Effector memory CD4-positive, alpha-beta T cell (primary cell): ENCODE data around the gene DMAC2L.
"Not testable (repeated sequence)": the region's sequence is repeated elsewhere in the genome, so short reads cannot be mapped to it uniquely, and the experiment has no call there.

ENCODE experiments used
- DNase-seq, 3 donors: peaks; one replicate each; pipeline ENCODE4 v3.0.0-alpha.2; 2020
- H3K27ac ChIP-seq: 2 replicates; pipeline ENCODE4 v1.7.0; 2013; ENCODE audit warnings: mild to moderate bottlenecking, low read length, moderate library complexity; ENCODE audit not compliant: insufficient read depth, poor library complexity, severe bottlenecking
- H3K27me3 ChIP-seq: replicated peaks from 2 replicates; pipeline ENCODE4 v1.7.0; 2013; ENCODE audit warnings: mild to moderate bottlenecking, low read length; ENCODE audit not compliant: insufficient read depth, control insufficient read depth, poor library complexity, severe bottlenecking
- H3K36me3 ChIP-seq: 2 replicates; pipeline ENCODE4 v1.7.0; 2013; ENCODE audit warnings: mild to moderate bottlenecking, low read length, moderate library complexity; ENCODE audit not compliant: control insufficient read depth, insufficient read depth
- H3K4me1 ChIP-seq: 2 replicates; pipeline ENCODE4 v1.7.0; 2013; ENCODE audit warnings: low read length, mild to moderate bottlenecking; ENCODE audit not compliant: control insufficient read depth, insufficient read depth, poor library complexity, severe bottlenecking
- H3K4me3 ChIP-seq: 2 replicates; pipeline ENCODE4 v1.7.0; 2013; ENCODE audit warnings: low read length, low read depth, mild to moderate bottlenecking; ENCODE audit not compliant: insufficient read depth, poor library complexity, severe bottlenecking
- H3K9me3 ChIP-seq: 2 replicates; pipeline ENCODE4 v1.7.0; 2013; ENCODE audit warnings: mild to moderate bottlenecking, low read length, moderate library complexity; ENCODE audit not compliant: control insufficient read depth

The DMAC2L gene

GRCh38 chr14:50301914-50302313 is 10.2 kb upstream of the DMAC2L start:
- no peak for DNase-seq
- Histone ChIP-seq H3K36me3 (no peaks in the 10 kb centered on the region), H3K4me3 (no peak overlapping the region), H3K27me3 (no peaks in the 10 kb centered on the region), H3K4me1 (no peaks in the 10 kb centered on the region), H3K27ac (no peak overlapping the region), H3K9me3 (no peaks in the 10 kb centered on the region)

- Histone ChIP-seq H3K9me3 (no peaks in the 10 kb centered on the region), H3K27ac (no peak overlapping the region), H3K4me3 (no peak overlapping the region), H3K27me3 (no peaks in the 10 kb centered on the region), H3K36me3 (no peaks in the 10 kb centered on the region), H3K4me1 (no peaks in the 10 kb centered on the region)
- no peak for DNase-seq
Observed at GRCh38 chr14:50303744-50304471, 8.2 kb upstream of the DMAC2L start.

GRCh38 chr14:50308363-50308915 is 3.7 kb upstream of the DMAC2L start:
- H3K27me3 ChIP-seq = no peaks in the 10 kb centered on the region
- H3K27ac ChIP-seq = no peak overlapping the region
- DNase-seq = no peak
- no peaks in the 10 kb centered on the region for H3K36me3 ChIP-seq
- peaks cover 10% of the 10 kb centered on the region for H3K4me1 ChIP-seq
- no peak overlapping the region for H3K4me3 ChIP-seq
- no peaks in the 10 kb centered on the region for H3K9me3 ChIP-seq

GRCh38 chr14:50310445-50310844 is 1.7 kb upstream of the DMAC2L start:
- no peaks in the 10 kb centered on the region for H3K9me3 ChIP-seq
- peaks cover 10% of the 10 kb centered on the region for H3K4me1 ChIP-seq
- H3K27me3 ChIP-seq = no peaks in the 10 kb centered on the region
- no peaks in the 10 kb centered on the region for H3K36me3 ChIP-seq
- H3K4me3 ChIP-seq = no peak overlapping the region
- no peak for DNase-seq
- H3K27ac ChIP-seq = no peak overlapping the region

- no peak for DNase-seq
- peak overlapping the region; percentile 88 for H3K27ac ChIP-seq
- H3K36me3 ChIP-seq = no peaks in the 10 kb centered on the region
- no peaks in the 10 kb centered on the region for H3K9me3 ChIP-seq
- H3K4me3 ChIP-seq = peak overlapping the region; percentile 84
- H3K4me1 ChIP-seq = peaks cover 10% of the 10 kb centered on the region
- no peaks in the 10 kb centered on the region for H3K27me3 ChIP-seq
Observed at GRCh38 chr14:50311337-50311971, 670 bp upstream of the DMAC2L start.

GRCh38 chr14:50312734-50313054 is 570 bp downstream of the DMAC2L start:
- no peaks in the 10 kb centered on the region for H3K27me3 ChIP-seq
- peak overlapping the region; percentile 88 for H3K27ac ChIP-seq
- DNase-seq = peak in 1 of 3 donors; percentile 29
- peaks cover 10% of the 10 kb centered on the region for H3K4me1 ChIP-seq
- H3K4me3 ChIP-seq = peak overlapping the region; percentile 84
- H3K9me3 ChIP-seq = no peaks in the 10 kb centered on the region
- H3K36me3 ChIP-seq = no peaks in the 10 kb centered on the region

- not testable (repeated sequence) for H3K4me1 ChIP-seq, DNase-seq, H3K36me3 ChIP-seq, H3K27me3 ChIP-seq, H3K27ac ChIP-seq, H3K4me3 ChIP-seq, H3K9me3 ChIP-seq
Observed at GRCh38 chr14:50314098-50314497, 2.0 kb downstream of the DMAC2L start.

GRCh38 chr14:50318031-50318626 is 6.0 kb downstream of the DMAC2L start:
- no peak overlapping the region for H3K27ac ChIP-seq
- no peak for DNase-seq
- H3K9me3 ChIP-seq = no peaks in the 10 kb centered on the region
- H3K4me1 ChIP-seq = peaks cover 2% of the 10 kb centered on the region
- no peaks in the 10 kb centered on the region for H3K27me3 ChIP-seq
- H3K36me3 ChIP-seq = no peaks in the 10 kb centered on the region
- no peak overlapping the region for H3K4me3 ChIP-seq

GRCh38 chr14:50319293-50319692 is 7.2 kb downstream of the DMAC2L start:
- no peaks in the 10 kb centered on the region for H3K4me1 ChIP-seq
- H3K27ac ChIP-seq = no peak overlapping the region
- no peak for DNase-seq

GRCh38 chr14:50319721-50320120 is 7.6 kb downstream of the DMAC2L start:
- Histone ChIP-seq H3K27ac (no peak overlapping the region), H3K9me3 (no peaks in the 10 kb centered on the region), H3K4me3 (no peak overlapping the region), H3K27me3 (no peaks in the 10 kb centered on the region), H3K36me3 (peaks cover under 1% of the 10 kb centered on the region), H3K4me1 (no peaks in the 10 kb centered on the region)
- DNase-seq = no peak

More at GRCh38 chr14:50319293-50319692, 7.2 kb downstream of the DMAC2L start:
- Histone ChIP-seq H3K36me3 (no peaks in the 10 kb centered on the region), H3K9me3 (no peaks in the 10 kb centered on the region), H3K4me3 (no peak overlapping the region), H3K27me3 (no peaks in the 10 kb centered on the region)
